Activated CD4-positive, alpha-beta T cell treated with anti-CD3 and anti-CD28 coated beads, Interleukin-2, Interleukin-4, amounts not matched to agents 100 ng/mL and 50 ng/mL, durations not matched to agents 16 hours and 8 hours (primary cell): ENCODE results near the gene LGR4.

Experiments used
- DNase-seq: peaks from one replicate; pipeline ENCODE4 v3.0.0-alpha.2; 2020; ENCODE audit warnings: low spot score

Gene LGR4

GRCh38 chr11:27482793-27483192 lies 10.2 kb upstream of the LGR4 start:
- no peak for DNase-seq

GRCh38 chr11:27481992-27482391 lies 9.4 kb upstream of the LGR4 start:
- no peak for DNase-seq

GRCh38 chr11:27477831-27478230 lies 5.2 kb upstream of the LGR4 start:
- no peak for DNase-seq

- DNase-seq: no peak
Observed at GRCh38 chr11:27477243-27477642, 4.7 kb upstream of the LGR4 start.

- no peak for DNase-seq
Observed at GRCh38 chr11:27475622-27476021, 3.0 kb upstream of the LGR4 start.

- no peak for DNase-seq
Observed at GRCh38 chr11:27473017-27473406, 422 bp upstream of the LGR4 start.

GRCh38 chr11:27471589-27472397 lies 797 bp downstream of the LGR4 start:
- DNase-seq: no peak

- no peak for DNase-seq
Observed at GRCh38 chr11:27470826-27471588, 1.6 kb downstream of the LGR4 start.

DNA sequence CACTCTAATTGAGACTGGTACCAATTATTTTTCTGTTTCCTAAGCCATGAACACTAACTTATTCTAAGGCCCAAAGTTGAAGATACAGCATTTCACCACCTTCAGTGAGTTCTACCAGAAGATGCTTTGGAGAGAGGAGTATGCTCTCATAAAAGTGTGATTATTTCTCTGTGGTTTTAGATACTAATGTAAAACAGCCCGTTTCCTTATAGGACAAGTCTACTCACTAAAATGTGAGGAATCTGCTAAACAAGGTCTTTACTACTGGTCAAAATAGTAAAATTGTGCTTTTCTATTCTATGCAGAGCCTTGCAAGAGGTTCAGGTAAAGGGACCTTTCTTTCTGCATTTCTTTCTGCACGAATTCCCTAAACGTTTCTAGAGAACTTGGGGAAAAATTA lies 2.4 kb downstream of the LGR4 start:
- no peak for DNase-seq

DNA sequence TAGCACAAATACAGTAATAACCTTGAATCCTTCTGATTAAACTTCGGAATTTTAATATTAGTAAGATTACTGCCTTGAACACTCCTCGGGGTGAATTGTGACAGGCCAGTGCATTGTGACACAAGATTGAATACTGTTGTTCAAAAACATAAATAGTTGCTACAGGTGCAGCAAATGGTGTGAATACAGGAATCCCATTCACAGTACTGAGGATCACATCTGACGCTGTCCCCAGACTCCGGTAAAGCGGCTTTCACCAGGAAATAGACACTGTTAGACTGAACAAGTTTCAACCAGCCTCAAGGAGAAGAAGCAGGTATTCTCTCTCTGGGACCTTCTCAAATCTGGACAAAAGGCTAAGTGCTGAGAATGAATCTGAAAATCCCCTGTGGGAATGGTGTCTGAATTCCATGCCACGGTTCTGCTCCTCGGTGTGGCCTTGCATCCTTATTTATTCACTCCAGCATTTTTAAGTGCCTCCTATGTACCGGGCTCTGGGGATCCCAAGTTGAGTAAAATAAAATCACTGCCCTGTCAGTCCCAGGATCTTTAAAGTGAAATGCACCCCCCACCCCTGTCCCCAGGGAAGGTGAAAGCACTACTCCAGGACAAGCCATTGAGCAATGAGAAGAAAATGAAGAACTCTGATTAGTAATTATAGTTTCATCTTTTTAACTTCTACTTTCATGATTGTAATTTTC lies 3.4 kb downstream of the LGR4 start:
- no peak for DNase-seq

- no peak for DNase-seq
Observed at GRCh38 chr11:27468209-27468994, 4.2 kb downstream of the LGR4 start.

DNA sequence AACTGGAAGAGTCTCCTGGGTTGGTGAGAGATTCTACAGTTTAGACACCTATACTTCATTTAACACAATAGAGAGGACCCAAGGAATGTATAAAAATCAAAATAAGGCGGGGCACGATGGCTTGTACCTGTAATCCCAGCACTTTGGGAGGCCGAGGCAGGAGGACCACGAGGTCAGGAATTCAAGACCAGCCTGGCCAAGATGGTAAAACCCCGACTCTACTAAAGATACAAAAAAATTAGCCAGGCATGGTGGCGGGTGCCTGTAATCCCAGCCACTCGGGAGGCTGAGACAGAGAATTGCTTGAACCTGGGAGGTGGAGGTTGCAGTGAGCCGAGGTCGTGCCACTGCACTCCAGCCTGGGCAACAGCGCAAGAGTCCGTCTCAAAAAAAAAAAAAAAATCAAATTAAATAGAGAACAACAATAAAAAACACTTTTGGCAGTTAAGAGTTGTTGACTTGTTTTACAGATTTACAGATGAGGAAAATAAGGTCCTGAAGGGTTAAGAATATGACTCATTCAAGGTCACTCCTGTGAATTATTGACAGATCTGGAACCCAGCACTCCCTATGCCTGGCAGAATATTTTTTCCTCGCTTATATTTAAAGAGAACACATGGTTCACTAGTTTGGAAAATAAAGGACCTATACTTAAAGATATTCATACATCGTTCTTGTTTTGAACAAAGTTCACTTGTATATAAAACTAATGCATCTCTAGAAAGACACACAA lies 5.2 kb downstream of the LGR4 start:
- no peak for DNase-seq

- DNase-seq: no peak
Observed at GRCh38 chr11:27466363-27466762, 6.2 kb downstream of the LGR4 start.

DNA sequence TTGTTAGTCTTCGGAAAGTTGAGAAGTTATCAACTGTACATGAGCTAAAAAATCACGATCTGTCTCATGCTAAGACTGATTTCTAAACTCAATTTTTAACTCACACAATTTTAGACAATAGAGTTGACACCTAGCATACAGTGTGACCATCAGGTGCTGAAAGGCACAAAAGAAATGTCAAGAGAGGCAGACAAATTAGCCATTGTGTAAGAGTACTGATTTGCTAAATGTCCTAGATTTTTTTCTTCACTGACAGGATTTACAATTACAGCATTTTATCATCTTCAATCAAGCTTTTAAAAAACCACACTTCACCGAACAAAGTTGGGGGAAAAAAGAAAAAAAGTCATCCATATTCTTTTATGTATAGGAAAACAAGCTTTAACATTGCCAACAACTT lies 7.0 kb downstream of the LGR4 start:
- DNase-seq: no peak

DNA sequence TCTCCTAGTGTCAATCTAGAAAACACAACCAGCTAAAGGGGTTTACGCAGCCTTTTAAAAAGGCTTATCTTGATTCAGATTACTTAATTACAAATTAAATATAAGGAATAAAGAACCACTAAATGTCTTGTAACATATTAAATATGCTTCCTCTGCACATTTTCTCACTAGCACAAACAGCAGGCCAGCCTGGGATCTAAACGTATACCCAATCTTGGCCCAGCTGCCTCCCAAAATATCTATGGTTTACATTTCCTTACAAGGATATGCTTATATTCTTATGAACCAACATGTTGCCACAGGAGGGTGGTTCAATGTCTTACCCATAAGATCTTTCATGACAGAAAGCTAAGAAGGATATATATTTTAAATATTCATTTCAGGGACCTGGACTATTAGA lies 7.7 kb downstream of the LGR4 start:
- no peak for DNase-seq

DNA sequence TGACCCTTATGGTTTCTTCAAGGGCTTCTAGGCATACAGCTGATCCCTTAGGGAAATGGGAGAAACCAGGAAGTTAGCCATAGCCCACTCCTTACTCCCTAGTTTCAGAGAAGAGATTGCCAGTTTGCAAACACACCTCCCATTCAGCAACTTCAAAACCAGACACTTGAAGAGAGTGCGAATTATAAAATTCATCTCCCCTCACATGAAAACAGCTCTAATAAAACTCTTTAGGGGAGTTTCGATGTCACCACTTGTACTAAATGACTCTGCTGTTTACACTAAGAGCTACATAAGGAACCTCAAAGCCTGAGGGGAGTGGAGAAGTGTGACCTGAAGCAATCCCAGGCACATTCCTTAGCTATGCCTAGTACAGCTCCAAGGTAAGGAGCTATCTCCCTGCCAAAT lies 8.3 kb downstream of the LGR4 start:
- no peak for DNase-seq

DNA sequence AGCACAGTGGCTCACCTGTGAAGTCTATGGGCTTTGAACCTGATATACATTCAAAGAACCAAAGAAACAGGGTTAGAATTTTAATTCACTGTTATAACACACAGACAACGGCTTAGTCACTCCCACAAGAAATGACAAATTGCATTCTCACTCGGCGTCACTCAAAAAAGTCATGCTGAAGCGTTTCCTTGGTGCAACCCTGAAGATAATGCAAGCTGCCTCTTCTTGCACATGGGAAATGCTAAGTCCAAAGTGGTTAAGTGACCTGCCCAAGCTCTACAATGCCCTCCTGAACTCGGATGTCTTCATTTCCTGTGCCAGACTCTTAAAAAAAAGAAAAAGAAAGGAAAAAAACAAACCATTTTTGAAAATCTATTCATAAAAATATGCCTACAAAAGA lies 10.0 kb downstream of the LGR4 start:
- no peak for DNase-seq

- no peak for DNase-seq
Observed at GRCh38 chr11:27460158-27460978, 12.2 kb downstream of the LGR4 start.

- no peak for DNase-seq
Observed at GRCh38 chr11:27459191-27459590, 13.4 kb downstream of the LGR4 start.

DNA sequence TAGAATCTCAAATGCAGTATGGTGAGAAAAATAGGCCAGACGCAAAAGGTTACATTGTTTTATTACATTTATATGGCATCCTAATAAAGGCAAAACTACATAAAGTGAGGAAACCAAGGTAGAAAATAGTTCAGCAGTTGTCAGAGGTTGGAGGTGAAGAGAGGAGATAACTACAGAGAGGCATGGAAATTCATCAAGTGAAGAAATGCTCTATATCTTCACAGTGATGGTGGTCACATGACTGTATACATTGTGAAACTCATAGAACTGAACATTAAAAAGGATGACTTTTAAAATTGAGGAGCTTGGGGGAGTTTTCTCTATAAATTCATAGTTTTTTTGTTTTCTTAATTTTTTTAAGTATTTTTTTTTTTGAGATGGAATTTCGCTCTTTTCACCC lies 14.4 kb downstream of the LGR4 start:
- DNase-seq: no peak
